Choroid plexus epithelial cell (primary cell): ENCODE results near the gene NAE1.
"Not testable (repeated sequence)": the region's sequence is repeated elsewhere in the genome, so short reads cannot be mapped to it uniquely, and the experiment has no call there.

ENCODE experiments used
- DNase-seq: peaks from one replicate; pipeline ENCODE4 v3.0.0-alpha.2; 2010; ENCODE audit warnings: low read depth
- H3K4me3 ChIP-seq: 2 replicates; pipeline ENCODE4 v1.5.1; 2011; ENCODE audit warnings: low read depth, mild to moderate bottlenecking, control low read depth, low read length, moderate library complexity
- CTCF ChIP-seq: conservative IDR thresholded peaks from 2 replicates; pipeline ENCODE4 v1.5.1; 2011; ENCODE audit warnings: low read depth, mild to moderate bottlenecking, control low read depth, inconsistent platforms, low read length, moderate library complexity

Gene NAE1

DNA sequence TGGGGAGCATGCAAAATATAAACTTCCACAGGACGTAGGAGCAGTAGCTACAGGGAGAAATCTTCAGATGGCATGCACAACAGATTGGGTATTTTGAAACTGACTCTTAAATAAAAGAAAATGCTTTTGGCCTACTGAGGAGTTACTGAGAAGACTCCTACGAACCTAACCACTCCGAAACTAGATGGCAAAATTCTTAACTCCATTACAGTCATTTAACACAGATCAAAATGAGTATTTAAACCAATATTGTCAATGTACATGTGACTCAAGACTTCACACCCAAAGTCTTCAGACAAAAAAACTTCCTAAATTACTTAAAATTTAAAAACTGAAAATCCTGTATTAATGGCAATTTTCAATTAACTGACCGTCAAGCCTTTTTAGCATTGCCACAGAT, 21.0 kb downstream of the NAE1 start:
- no peak overlapping the region for H3K4me3 ChIP-seq
- DNase-seq: no peak
- TF ChIP-seq CTCF: no peak

- no peak for TF ChIP-seq CTCF
- no peak for DNase-seq
- H3K4me3 ChIP-seq: no peak overlapping the region
Observed at GRCh38 chr16:66802159-66802558, 28.6 kb downstream of the NAE1 start.

- no peak within 1 kb of the TSS for H3K4me3 ChIP-seq
- DNase-seq: no peak
- TF ChIP-seq CTCF: no peak
Observed at GRCh38 chr16:66801320-66802105, 29.3 kb downstream of the NAE1 start, which contains the start of gene TERB1. Gene TERB1 (minus strand): TSS chr16:66801584. CDS start chr16:66796798, 4,786 bp downstream.

GRCh38 chr16:66800856-66801255, 29.9 kb downstream of the NAE1 start:
- TF ChIP-seq CTCF: no peak
- no peak overlapping the region for H3K4me3 ChIP-seq
- DNase-seq: no peak

GRCh38 chr16:66798161-66798560, 32.6 kb downstream of the NAE1 start:
- DNase-seq: peak; percentile 13
- no peak overlapping the region for H3K4me3 ChIP-seq
- no peak for TF ChIP-seq CTCF

- H3K4me3 ChIP-seq, DNase-seq: not testable (repeated sequence)
Observed at GRCh38 chr16:66793984-66794383, 36.8 kb downstream of the NAE1 start.

DNA sequence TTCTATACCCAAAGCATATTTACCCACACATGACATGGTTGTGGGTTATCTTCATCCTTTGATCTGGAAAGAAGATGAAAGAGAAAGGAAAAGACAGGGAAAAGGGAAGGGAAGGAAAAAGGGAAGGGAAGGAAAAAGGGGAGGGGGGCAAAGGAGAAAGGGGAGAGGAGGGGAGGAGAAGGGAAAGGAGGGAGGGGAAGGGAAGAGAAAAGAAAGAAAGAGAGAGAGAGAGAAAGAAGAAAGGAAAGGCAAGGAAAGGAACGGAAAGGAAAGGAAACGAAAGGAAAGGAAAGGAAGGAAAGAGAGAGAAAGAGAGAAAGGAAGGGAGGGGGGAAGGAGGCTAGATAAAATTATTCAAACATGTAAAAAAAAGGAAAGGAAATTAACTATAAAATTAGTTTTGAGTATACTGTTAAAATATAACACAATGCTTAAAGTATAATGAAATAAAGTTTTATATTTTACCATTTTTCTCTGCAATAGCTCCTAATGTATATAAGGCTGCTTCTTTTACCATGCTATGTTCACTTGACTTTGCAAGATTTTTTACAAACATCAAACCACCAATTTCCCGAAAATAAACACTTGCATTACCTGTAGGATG, 40.5 kb downstream of the NAE1 start:
- DNase-seq: no peak
- no peak for TF ChIP-seq CTCF
- no peak overlapping the region for H3K4me3 ChIP-seq
